ENCODE results near the gene TRABD2B. TPM values are rescaled to one million over a fixed set of nuclear protein-coding genes. Genes with fewer than 3 reads are reported as not detected.

The TRABD2B gene
- total and polyA plus RNA-seq, 2 donors from 2014 or later: 19.8 to 62.0 TPM

- H3K36me3 ChIP-seq (ENCODE audit: control insufficient read depth in 2 of 3, insufficient read depth in 3 of 3, low read length in 3 of 3): no peaks in the 10 kb centered on the region
- DNase-seq: no peak
- H3K9ac ChIP-seq (ENCODE audit: low read length in 3 of 3): no peak overlapping the region
- no peak for TF ChIP-seq CTCF (IDR thresholded peaks at IDR 0.05; ENCODE audit: borderline replicate concordance, extremely low read depth, insufficient read depth)
- no peak overlapping the region for H3K4me3 ChIP-seq (ENCODE audit: low read length in 3 of 3)
- no peaks in the 10 kb centered on the region for H3K27me3 ChIP-seq (ENCODE audit: control insufficient read depth, insufficient read depth, low read length)
- intact Hi-C loops (cut with DNase I): no loop called here
- FAIRE-seq: no peak
- H3K4me1 ChIP-seq (ENCODE audit: control insufficient read depth in 2 of 3, insufficient read depth in 2 of 3, low read depth in 1 of 3, low read length in 3 of 3): peaks cover 0 to 5% (median 0%) of the 10 kb centered on the region in 3 donors
- no peaks in the 10 kb centered on the region for H3K9me3 ChIP-seq (ENCODE audit: control insufficient read depth in 2 of 3, insufficient read depth in 1 of 3, low read length in 3 of 3)
- no peak overlapping the region for H3K27ac ChIP-seq (ENCODE audit: low read depth in 2 of 2, low read length in 2 of 2)
Measured at GRCh38 chr1:47855230-47855629, 142.0 kb downstream of the TRABD2B start.

- no peaks in the 10 kb centered on the region for H3K9me3 ChIP-seq (ENCODE audit: control insufficient read depth in 2 of 3, insufficient read depth in 1 of 3, low read length in 3 of 3)
- H3K27ac ChIP-seq (ENCODE audit: low read depth in 2 of 2, low read length in 2 of 2): no peak overlapping the region
- no peaks in the 10 kb centered on the region for H3K27me3 ChIP-seq (ENCODE audit: control insufficient read depth, insufficient read depth, low read length)
- no peaks in the 10 kb centered on the region for H3K36me3 ChIP-seq (ENCODE audit: control insufficient read depth in 2 of 3, insufficient read depth in 3 of 3, low read length in 3 of 3)
- no peak overlapping the region for H3K4me3 ChIP-seq (ENCODE audit: low read length in 3 of 3)
- DNase-seq (peak in 1 of 5 donors; percentile 2), FAIRE-seq (no peak)
- H3K4me1 ChIP-seq (ENCODE audit: control insufficient read depth in 2 of 3, insufficient read depth in 2 of 3, low read depth in 1 of 3, low read length in 3 of 3): peaks cover 0 to 3% (median 0%) of the 10 kb centered on the region in 3 donors
- no peak overlapping the region for H3K9ac ChIP-seq (ENCODE audit: low read length in 3 of 3)
- intact Hi-C loops (cut with DNase I): no loop called here
- TF ChIP-seq CTCF (IDR thresholded peaks at IDR 0.05; ENCODE audit: borderline replicate concordance, extremely low read depth, insufficient read depth): no peak
Measured at GRCh38 chr1:47854552-47855144, 142.5 kb downstream of the TRABD2B start.

DNA sequence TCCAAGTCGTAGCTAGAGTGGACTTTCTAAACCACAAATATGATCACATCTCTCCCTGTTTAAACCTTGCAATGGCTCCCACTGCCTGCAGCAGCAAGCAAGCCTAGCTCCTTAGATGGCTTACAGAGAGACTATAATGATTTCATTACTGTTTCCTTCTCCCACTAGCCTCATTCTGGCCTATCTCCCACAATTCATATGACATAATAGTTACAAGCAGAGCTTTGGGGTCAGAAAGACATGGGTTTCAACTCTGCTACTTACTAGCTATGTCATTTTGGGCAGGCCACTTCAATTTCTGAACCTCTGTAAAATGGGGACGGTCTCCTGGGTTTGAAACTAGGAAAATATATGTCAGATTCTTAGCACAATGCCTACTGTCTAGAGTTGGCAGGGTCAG lies 143.3 kb downstream of the TRABD2B start:
- Histone ChIP-seq H3K9ac (ENCODE audit: low read length in 3 of 3) (no peak overlapping the region), H3K9me3 (ENCODE audit: control insufficient read depth in 2 of 3, insufficient read depth in 1 of 3, low read length in 3 of 3) (no peaks in the 10 kb centered on the region), H3K27ac (ENCODE audit: low read depth in 2 of 2, low read length in 2 of 2) (no peak overlapping the region), H3K4me1 (ENCODE audit: control insufficient read depth in 2 of 3, insufficient read depth in 2 of 3, low read depth in 1 of 3, low read length in 3 of 3) (peaks cover 0 to 5% (median 0%) of the 10 kb centered on the region in 3 donors), H3K27me3 (ENCODE audit: control insufficient read depth, insufficient read depth, low read length) (no peaks in the 10 kb centered on the region), H3K36me3 (ENCODE audit: control insufficient read depth in 2 of 3, insufficient read depth in 3 of 3, low read length in 3 of 3) (no peaks in the 10 kb centered on the region), H3K4me3 (ENCODE audit: low read length in 3 of 3) (no peak overlapping the region)
- no peak for TF ChIP-seq CTCF (IDR thresholded peaks at IDR 0.05; ENCODE audit: borderline replicate concordance, extremely low read depth, insufficient read depth)
- FAIRE-seq (no peak), DNase-seq (no peak)
- intact Hi-C loops (cut with DNase I): no loop called here

- Histone ChIP-seq H3K27me3 (ENCODE audit: control insufficient read depth, insufficient read depth, low read length) (no peaks in the 10 kb centered on the region), H3K9me3 (ENCODE audit: control insufficient read depth in 2 of 3, insufficient read depth in 1 of 3, low read length in 3 of 3) (no peaks in the 10 kb centered on the region), H3K9ac (ENCODE audit: low read length in 3 of 3) (no peak overlapping the region), H3K4me3 (ENCODE audit: low read length in 3 of 3) (no peak overlapping the region), H3K27ac (ENCODE audit: low read depth in 2 of 2, low read length in 2 of 2) (no peak overlapping the region), H3K36me3 (ENCODE audit: control insufficient read depth in 2 of 3, insufficient read depth in 3 of 3, low read length in 3 of 3) (no peaks in the 10 kb centered on the region), H3K4me1 (ENCODE audit: control insufficient read depth in 2 of 3, insufficient read depth in 2 of 3, low read depth in 1 of 3, low read length in 3 of 3) (peaks cover 0 to 5% (median 0%) of the 10 kb centered on the region in 3 donors)
- DNase-seq (peak in 1 of 5 donors; percentile 31), FAIRE-seq (no peak)
- TF ChIP-seq CTCF (IDR thresholded peaks at IDR 0.05; ENCODE audit: borderline replicate concordance, extremely low read depth, insufficient read depth): no peak
- intact Hi-C loops (cut with DNase I): no loop called here
Measured at GRCh38 chr1:47853059-47853458, 144.1 kb downstream of the TRABD2B start.

Measured in kidney (tissue), 14 donors.